HEK293 (cell line): ENCODE data around the gene ZNF771.

Experiments
- AEBP2 ChIP-seq: fragments of 450-650 bp; formaldehyde crosslinking; IDR thresholded peaks from 2 replicates; pipeline ENCODE4 v1.5.1; 2016; ENCODE audit warnings: missing biosample characterization, missing genetic modification characterization, borderline replicate concordance
- CTCF ChIP-seq: fragments of 450-650 bp; formaldehyde crosslinking; IDR thresholded peaks from 2 replicates; pipeline ENCODE4 v1.5.1; 2016; ENCODE audit warnings: missing biosample characterization, missing genetic modification characterization
- ZBTB6 ChIP-seq: fragments of 450-650 bp; formaldehyde crosslinking; IDR thresholded peaks from 2 replicates; pipeline ENCODE4 v1.5.1; 2017; ENCODE audit warnings: missing biosample characterization, missing genetic modification characterization
- ZFHX2 ChIP-seq: fragments of 450-650 bp; formaldehyde crosslinking; conservative IDR thresholded peaks from 2 replicates; pipeline ENCODE4 v1.5.1; 2016; ENCODE audit warnings: missing biosample characterization, missing genetic modification characterization
- ZFP41 ChIP-seq: fragments of 450-650 bp; formaldehyde crosslinking; IDR thresholded peaks from 2 replicates; pipeline ENCODE4 v1.5.1; 2016; ENCODE audit warnings: missing biosample characterization, missing genetic modification characterization, borderline replicate concordance
- ZNF133 ChIP-seq: fragments of 450-650 bp; formaldehyde crosslinking; IDR thresholded peaks from 2 replicates; pipeline ENCODE4 v1.5.1; 2016; ENCODE audit warnings: missing biosample characterization, missing genetic modification characterization
- ZNF146 ChIP-seq: fragments of 450-650 bp; formaldehyde crosslinking; IDR thresholded peaks from 2 replicates; pipeline ENCODE4 v1.5.1; 2016; ENCODE audit warnings: missing biosample characterization, missing genetic modification characterization
- ZNF221 ChIP-seq: fragments of 450-650 bp; formaldehyde crosslinking; IDR thresholded peaks from 2 replicates; pipeline ENCODE4 v1.5.1; 2017; ENCODE audit warnings: missing biosample characterization, missing genetic modification characterization, borderline replicate concordance
- ZNF274 ChIP-seq, 2 experiments: fragments of 200-500 bp in 1 of 2; fragments of 450-650 bp in 1 of 2; sonication (Bioruptor generic) in 1 of 2; formaldehyde crosslinking in 1 of 2; IDR thresholded peaks; 2 replicates each; pipeline versions ENCODE4 v1.5.1 to v1.6.1; 2014 to 2016; ENCODE audit warnings: borderline replicate concordance in 1 of 2, inconsistent platforms in 1 of 2, low read length in 1 of 2, missing biosample characterization in 1 of 2, missing genetic modification characterization in 1 of 2
- ZNF324 ChIP-seq: fragments of 450-650 bp; formaldehyde crosslinking; IDR thresholded peaks from 2 replicates; pipeline ENCODE4 v1.5.1; 2016; ENCODE audit warnings: missing biosample characterization, missing genetic modification characterization
- ZXDB ChIP-seq: fragments of 450-650 bp; formaldehyde crosslinking; IDR thresholded peaks from 2 replicates; pipeline ENCODE4 v1.5.1; 2016; ENCODE audit warnings: missing biosample characterization, missing genetic modification characterization

DNA sequence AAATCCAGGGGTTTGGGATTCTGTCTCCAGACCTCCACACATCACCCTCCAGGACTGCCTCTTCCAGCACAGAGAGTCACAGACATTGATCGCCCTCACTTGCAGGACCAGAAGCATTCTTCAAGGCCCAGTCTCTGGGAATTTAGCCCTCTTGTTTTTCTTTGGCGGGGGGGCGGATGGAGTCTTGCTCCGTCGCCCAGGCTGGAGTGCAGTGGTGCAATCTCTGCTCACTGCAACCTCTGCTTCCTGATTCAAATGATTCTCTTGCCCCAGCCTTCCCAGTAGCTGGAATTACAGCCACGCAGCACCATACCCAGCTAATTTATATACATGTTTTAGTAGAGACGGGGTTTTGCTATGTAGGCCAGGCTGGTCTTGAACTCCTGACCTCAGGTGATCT, 56.7 kb downstream of the ZNF771 start:
- no peak for TF ChIP-seq ZNF221
- no peak for TF ChIP-seq CTCF (tag by site-specific recombination)
- TF ChIP-seq ZBTB6: no peak
- TF ChIP-seq ZXDB (tag by site-specific recombination): no peak
- TF ChIP-seq ZFP41 (tag by site-specific recombination): no peak
- no peak for TF ChIP-seq ZNF133 (tag by site-specific recombination)
- TF ChIP-seq ZNF324 (tag by site-specific recombination): no peak
- TF ChIP-seq ZNF274 (IDR thresholded peaks at IDR 0.05; ENCODE audit: low read length): no peak
- TF ChIP-seq ZNF274 (tag by site-specific recombination; IDR thresholded peaks at IDR 0.05; ENCODE audit: borderline replicate concordance): no peak
- TF ChIP-seq ZNF146 (tag by site-specific recombination): no peak
- TF ChIP-seq ZFHX2 (tag by site-specific recombination): no peak
- no peak for TF ChIP-seq AEBP2
